ENCODE measurements around the gene COL8A1. TPM values are rescaled to one million over a fixed set of nuclear protein-coding genes. Genes with fewer than 3 reads are reported as not detected.

The COL8A1 gene
- total RNA-seq, 1 experiment from 2014 or later: 0.13 TPM

DNA sequence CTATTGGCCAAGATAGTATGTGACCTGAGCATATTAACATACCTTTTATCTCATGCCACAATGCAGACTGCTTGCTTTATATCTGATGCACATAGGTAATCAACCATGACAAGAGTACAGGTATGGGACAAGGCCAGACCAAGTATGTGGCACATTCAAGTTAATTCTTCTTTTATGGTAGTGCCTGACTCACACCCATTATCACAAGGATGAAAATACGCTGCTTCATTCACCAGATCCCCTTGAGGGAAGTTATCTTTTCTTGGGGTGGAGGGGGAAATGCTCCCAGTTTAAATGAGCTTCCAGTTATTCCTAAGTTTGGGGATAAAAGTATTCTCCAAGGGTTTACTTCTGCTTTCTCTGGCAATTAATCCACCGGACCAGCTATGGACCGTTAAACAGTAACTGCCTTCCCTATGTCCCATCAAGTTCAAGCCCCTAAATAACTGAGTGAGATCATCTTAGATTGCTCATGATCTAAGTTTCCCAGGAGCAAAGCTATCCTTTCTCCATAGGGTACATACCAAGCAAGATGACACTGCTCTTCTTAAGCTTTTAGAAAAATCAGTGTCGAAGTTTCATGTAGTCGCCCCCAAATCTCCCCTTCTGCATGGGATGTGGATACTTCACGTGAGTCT, 1.9 kb downstream of the COL8A1 start:
- no peaks in the 10 kb centered on the region for H3K36me3 ChIP-seq (ENCODE audit: control insufficient read depth, insufficient read depth, low read length)
- H3K9me3 ChIP-seq (ENCODE audit: control insufficient read depth, insufficient read depth, low read depth, low read length): no peaks in the 10 kb centered on the region
- POLR2A ChIA-PET: interaction anchor here (0.7 kb wide), 1 partner anchor 16 kb away, joined by 4 read pairs; no protein-coding TSS in a partner anchor
- in situ Hi-C loops (cut with HindIII; ENCODE audit: low pct_unique_long_range_greater_than_20kb, low sequenced_read_pairs): no loop called here
- H3K27me3 ChIP-seq (ENCODE audit: control insufficient read depth, insufficient read depth, low read length): peaks cover 68% of the 10 kb centered on the region
- H3K4me1 ChIP-seq (ENCODE audit: control insufficient read depth, insufficient read depth, low read length): peaks cover 14% of the 10 kb centered on the region; the same call in 1 of the 2 replicates
- no peak overlapping the region for H3K4me3 ChIP-seq (ENCODE audit: low read depth in 2 of 2, low read length in 2 of 2)
- TF ChIP-seq CTCF (IDR thresholded peaks at IDR 0.05): no peak
- no peak for TF ChIP-seq SIN3A (IDR thresholded peaks at IDR 0.05; ENCODE audit: borderline replicate concordance, insufficient read depth, low read depth, low read length)
- TF ChIP-seq REST (IDR thresholded peaks at IDR 0.05; ENCODE audit: insufficient read depth in 1 of 2, low read depth in 2 of 2, low read length in 1 of 2): no peak
- TF ChIP-seq TCF7L2 (IDR thresholded peaks at IDR 0.05; ENCODE audit: low read depth, low read length): no peak
- no peak for TF ChIP-seq POLR2AphosphoS5 (IDR thresholded peaks at IDR 0.05; ENCODE audit: low read depth, low read length)
- no peak overlapping the region for H3K27ac ChIP-seq (ENCODE audit: low read length)
- BruUV-seq (replicated peaks): no TSS peak
- CTCF ChIA-PET: no interaction called here
- no peak for DNase-seq (ENCODE audit: low read depth, low spot score)
- ATAC-seq: no peak
- intact Hi-C loops (cut with micrococcal nuclease; ENCODE audit: unreplicated experiment): no loop called here

DNA sequence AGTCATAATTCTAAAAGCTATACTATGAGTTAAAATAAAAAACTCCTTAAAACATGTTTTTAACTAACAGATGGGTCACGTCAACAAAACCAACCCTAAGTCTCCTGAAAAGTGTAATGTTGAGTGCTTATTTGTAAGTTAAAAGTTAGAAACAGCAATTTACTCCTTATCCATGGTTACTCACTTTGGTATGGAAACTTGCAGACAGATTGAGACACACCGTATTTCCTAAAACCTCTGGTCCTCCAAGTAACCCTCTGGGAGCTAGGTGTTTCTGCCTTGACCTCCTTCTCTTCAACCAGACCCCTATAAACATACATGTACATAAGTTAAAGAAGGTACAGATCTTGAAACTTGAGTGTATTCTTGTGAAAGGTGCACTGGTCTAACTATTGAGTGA, 3.1 kb downstream of the COL8A1 start:
- H3K27me3 ChIP-seq (ENCODE audit: control insufficient read depth, insufficient read depth, low read length): peaks cover 60% of the 10 kb centered on the region
- H3K27ac ChIP-seq (ENCODE audit: low read length): no peak overlapping the region
- CTCF ChIA-PET: no interaction called here
- H3K4me3 ChIP-seq (ENCODE audit: low read depth in 2 of 2, low read length in 2 of 2): no peak overlapping the region
- no peak for DNase-seq (ENCODE audit: low read depth, low spot score)
- ATAC-seq: no peak
- TF ChIP-seq SIN3A (IDR thresholded peaks at IDR 0.05; ENCODE audit: borderline replicate concordance, insufficient read depth, low read depth, low read length) (no peak), REST (IDR thresholded peaks at IDR 0.05; ENCODE audit: insufficient read depth in 1 of 2, low read depth in 2 of 2, low read length in 1 of 2) (no peak), TCF7L2 (IDR thresholded peaks at IDR 0.05; ENCODE audit: low read depth, low read length) (no peak), CTCF (IDR thresholded peaks at IDR 0.05) (no peak), POLR2AphosphoS5 (IDR thresholded peaks at IDR 0.05; ENCODE audit: low read depth, low read length) (no peak)
- H3K36me3 ChIP-seq (ENCODE audit: control insufficient read depth, insufficient read depth, low read length): no peaks in the 10 kb centered on the region
- POLR2A ChIA-PET: no interaction called here
- intact Hi-C loops (cut with micrococcal nuclease; ENCODE audit: unreplicated experiment): no loop called here
- in situ Hi-C loops (cut with HindIII; ENCODE audit: low pct_unique_long_range_greater_than_20kb, low sequenced_read_pairs): no loop called here
- H3K4me1 ChIP-seq (ENCODE audit: control insufficient read depth, insufficient read depth, low read length): peaks cover 14% of the 10 kb centered on the region; the same call in 1 of the 2 replicates
- no TSS peak for BruUV-seq (replicated peaks)
- no peaks in the 10 kb centered on the region for H3K9me3 ChIP-seq (ENCODE audit: control insufficient read depth, insufficient read depth, low read depth, low read length)

Measured in Panc1 (cell line).